GM19238 (cell line): ENCODE data around the gene IZUMO1.
"Not testable (repeated sequence)": the region's sequence is repeated elsewhere in the genome, so short reads cannot be mapped to it uniquely, and the experiment has no call there.

ENCODE experiments used
- DNase-seq: peaks from one replicate; pipeline ENCODE4 v3.0.0; 2011; ENCODE audit warnings: low spot score; ENCODE audit not compliant: insufficient read length

IZUMO1 gene

DNA sequence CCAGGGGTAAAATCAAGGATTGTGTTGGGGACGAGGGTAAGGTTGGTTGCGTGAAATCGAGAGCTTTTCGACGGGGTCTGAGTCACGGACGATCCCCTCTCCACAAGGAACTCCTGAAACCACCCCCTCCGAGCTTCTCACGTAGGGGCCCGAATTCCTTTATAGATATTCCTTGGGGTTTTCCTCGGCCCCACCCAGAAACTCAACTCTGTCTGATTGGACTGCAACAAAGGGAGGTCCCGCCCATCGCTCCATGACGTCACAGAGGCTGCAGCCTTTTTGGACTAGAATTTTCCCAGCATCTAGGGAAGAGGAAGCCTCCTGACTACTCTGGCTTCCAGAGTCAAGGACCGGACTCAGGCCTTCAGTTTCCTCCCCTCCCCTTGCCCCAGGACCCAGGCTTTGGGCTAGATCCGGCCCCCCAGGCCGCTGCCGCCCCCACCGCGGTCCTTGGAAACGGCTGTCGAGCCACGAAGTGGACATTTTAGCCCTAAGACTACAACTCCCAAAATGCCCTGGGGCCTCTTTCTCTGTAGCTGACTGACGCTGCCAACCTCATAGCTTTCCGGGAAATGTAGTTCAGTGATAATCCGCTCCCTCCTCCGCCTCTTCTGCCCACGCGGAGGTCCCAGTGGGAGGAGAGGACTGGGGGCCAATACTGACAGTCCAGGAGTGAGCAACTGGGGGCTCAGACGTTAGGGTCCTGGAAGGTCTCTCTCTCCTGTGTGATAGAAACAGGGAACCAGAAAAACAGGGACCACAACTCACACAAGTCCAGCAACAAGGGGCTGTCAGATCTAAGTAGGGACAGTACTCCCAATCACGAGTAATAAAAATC lies at the start of gene IZUMO1:
TSS of gene IZUMO1 (minus strand) at position 172 of the 838 bp plus-strand sequence. CDS start 1,050 bp downstream, outside the sequence.
- DNase-seq = peak; percentile 61

DNA sequence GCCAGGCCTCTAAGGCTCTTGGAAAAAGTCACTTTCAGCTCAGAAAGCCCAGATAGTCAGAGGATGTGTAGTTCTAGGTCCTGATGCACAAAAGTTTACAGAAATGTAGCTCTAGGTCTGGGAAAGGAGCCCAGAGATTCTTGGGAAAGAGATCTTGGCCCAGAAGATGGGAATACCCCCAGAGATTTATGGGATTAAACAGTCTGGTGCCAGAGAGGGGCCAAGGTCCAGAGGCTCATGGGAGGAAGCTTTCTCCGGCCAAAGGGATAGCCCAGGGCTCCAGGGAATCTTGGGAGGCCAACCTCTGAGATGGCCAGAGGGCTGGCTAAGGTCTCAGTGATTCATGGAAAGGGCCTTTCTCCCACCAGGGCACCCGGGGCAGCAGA lies 49.0 kb upstream of the IZUMO1 start:
- DNase-seq = no peak

DNA sequence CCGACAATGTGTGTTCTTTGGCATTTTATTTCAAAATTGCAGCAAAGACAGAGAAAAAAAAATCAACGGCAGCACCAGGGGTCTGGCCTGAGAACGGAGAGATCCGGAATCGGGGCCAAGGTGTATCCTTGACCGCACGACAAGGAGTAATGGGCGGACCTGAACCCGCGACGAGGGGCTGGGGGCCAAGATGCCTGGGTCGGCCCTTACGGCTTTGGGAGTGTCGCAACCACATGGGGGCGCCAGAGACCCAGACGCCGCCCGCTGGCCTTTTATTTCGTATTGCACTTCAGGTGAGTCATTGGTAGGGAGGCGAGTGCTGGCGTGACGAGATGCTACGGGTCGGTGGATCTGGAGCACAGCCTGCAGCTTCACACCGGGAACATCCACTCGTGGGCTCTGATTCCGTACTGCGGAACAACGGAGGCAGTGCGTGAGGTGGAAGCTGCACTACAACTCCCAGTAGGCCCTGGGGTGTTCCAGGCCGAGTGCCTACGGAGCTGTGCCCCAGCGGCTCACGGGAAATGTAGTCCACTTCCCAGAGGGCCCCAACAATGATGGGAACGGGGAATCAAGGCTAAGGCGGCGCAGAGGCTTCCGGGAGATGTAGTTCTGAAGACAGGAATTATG lies 48.5 kb upstream of the IZUMO1 start:
- DNase-seq = peak; percentile 93

DNA sequence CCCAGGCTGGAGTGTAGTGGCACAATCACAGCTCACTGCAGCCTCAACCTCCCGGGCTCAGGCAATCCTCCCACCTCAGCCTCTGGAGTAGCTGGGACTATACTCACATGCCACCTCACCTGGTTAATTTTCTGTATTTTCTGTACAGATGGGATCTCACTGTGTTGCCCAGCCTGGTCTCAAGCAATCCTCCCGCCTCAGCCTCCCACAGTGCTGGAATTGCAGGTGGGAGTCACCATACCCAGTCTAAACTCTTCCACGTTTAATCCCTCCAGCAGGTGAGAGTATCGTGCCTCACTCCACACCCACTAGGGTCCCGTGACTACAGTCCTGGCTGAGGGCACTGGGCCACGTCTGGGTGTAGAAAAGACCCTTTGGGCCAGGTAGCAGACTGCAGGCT lies 47.6 kb upstream of the IZUMO1 start:
- DNase-seq = no peak

DNA sequence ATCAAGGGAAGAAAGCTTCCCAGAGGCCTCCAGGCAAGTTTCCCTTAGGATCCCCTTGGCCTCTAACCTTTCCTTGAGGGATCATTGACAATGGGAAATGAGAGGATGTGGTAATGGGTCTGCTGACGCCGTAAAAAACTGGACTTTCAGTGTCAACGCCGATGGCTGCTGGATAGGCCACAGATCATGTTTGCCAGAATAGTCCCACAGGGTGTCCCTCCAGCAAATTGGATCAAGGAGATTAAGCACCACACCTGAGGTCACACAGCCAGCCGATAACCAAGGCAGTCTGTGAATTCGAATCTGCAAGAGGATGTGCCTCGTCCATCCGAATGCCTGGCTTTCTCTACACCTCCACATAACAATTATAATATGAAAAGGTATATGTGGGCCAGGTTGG lies 46.6 kb upstream of the IZUMO1 start:
- no peak for DNase-seq

DNA sequence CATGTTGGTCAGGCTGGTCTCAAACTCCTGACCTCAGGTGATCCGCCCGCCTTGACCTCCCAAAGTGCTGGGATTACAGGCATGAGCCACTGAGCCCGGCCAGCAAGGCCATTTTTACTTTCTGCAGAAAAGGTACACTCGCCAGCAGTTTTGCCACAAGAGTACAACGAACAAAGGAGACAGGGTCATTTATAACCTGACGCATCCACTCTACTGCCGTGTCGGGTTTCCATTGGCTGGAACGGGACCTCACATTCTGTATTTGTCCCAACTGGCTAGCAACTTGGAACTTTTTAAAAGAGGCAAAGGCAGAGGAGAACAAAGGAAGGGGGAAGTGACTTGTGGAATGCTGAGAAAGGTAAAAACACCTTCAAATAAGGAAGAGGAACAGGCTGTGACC lies 40.6 kb upstream of the IZUMO1 start:
- not testable (repeated sequence) for DNase-seq

DNA sequence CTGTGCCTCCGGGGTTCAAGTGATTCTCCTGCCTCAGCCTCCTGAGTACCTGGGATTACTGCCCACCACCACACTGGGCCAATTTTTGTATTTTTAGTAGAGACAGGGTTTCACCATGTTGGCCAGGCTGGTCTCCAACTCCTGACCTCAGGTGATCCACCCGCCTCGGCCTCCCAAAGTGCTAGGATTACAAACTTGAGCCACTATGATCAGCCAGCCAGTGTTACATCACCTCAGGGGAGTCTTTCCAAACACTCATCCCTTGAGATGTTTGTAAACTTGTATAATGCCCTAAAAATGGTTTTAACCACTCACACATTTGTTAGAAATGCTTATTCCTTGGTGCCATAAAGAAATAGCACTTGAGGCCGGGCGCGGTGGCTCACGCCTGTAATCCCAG lies 39.7 kb upstream of the IZUMO1 start:
- DNase-seq = not testable (repeated sequence)

DNA sequence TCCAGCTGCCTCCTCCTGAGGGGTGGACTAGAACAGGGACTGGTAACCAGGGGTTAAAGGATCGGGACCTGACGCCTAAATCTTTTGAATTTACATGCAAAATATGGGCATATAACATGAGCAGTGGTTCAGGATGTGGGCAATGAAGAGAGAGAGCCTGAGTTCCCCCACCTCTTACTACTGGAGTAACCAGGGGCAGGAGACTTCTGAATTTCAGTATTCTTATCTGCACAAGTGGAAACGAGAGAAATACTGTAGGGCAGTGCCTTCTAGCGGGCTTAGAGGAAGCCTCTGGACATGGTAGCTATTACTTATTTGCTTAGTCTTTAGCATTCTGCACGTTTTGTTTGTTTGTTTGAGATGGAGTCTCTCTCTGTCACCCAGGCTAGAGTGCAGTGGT lies 37.8 kb upstream of the IZUMO1 start:
- DNase-seq = no peak

DNA sequence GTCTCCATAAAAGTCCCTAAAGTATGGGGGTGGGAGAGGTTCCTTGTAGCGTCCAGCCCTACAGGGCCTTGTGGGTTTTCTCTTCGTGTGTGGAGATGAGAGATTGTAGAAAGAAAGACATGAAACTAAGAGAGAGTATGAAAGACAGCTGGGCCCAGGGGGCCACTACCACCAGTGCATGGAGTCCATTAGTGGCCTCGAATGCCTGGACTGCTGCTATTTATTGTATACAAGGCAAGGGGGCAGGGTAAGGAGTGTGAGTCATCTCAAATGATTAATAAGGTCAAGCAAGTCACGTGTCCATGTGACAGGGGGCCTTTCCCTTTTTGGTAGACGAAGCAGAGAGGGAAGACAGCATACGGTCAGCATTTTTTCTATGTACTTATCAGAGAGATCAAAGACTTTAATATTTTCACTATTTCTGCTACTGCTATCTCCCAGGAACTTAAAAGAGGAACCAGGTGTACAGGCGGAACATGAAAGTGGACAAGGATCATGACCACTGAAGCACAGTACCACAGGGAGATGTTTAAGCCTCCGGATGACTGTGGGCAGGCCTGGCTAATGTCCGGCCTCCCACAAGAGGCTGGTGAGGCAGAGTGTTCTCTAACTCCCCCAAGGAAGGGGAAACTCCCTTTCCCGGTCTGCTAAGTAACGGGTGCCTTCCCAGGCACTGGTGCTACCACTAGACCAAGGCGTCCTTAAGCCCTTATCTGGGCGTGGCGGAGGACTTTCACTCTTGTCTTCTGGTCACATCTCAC lies 34.1 kb upstream of the IZUMO1 start:
- no peak for DNase-seq

DNA sequence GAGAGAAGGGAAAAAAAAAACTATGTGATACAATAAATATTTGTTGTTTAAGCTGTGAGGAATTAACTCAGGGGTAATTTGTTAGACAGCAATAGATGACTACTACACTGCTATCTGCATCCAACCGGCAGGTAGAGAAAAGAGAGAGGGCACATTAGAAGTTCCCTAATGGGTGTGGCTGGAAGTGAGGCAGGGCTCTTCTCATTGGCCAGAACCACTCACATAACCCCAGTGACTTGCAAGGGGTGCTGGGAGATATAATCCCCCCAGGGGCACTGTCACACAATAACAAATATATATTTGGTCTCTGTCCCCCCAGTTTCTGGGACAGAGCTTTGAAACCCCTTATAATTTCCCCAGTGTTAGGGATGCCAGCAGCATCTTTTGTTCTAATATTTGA lies 32.9 kb upstream of the IZUMO1 start:
- DNase-seq = no peak

DNA sequence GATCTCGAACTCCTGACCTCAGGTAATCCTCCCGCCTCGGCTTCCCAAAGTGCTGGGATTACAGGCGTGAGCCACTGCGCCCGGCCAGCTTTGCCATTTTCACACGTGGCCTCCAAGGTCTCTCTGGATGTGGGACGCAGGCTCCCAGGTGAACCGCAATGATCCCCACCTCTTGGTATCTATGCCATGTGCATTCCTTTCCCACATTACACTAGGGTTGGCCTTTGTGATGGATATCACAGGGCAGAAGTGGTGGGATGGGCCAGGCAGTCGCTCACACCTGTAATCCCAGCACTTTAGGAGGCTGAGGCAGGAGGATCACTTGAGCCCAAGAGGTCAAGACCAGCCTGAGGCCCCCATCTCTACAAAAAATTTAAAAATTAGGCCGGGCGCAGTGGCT lies 31.0 kb upstream of the IZUMO1 start:
- no peak for DNase-seq

DNA sequence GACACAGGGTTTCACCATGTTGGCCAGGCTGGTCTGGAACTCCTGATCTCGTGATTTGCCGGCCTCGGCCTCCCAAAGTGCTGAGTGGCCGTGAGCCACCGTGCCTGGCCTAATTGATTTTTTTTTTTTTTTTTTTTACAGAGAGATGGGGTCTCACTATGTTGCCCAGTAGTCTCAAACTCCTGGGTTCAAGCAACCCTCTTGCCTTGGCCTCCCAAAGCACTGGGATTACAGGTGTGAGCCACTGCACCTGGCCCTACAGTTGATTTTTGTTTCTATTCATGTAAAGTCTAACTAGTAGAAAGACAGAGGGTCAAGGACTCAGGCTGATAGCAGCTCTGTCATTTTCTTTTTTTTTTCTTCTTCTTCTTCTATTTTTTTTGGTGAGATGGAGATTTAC lies 30.4 kb upstream of the IZUMO1 start:
- no peak for DNase-seq

DNA sequence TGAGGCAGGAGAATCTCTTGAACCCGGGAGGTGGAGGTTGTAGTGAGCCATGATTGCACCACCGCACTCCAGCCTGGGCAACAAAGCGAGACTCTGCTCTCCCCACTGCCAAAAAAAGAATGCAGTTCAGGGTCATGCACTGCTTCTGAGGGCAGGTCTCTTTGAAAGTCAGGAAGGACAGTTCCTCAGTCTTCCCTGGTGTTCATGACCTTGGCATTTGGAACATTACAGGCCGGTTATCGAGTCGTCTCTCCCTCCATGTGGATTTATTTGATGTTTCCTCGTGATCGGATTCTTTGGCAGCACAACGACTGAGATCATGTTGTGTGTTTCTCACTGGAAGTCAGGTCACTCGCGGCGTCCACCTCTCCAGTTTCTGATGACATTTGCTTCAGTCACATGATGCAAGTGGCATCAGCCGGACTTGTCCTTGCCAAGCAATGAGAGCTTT lies 25.8 kb upstream of the IZUMO1 start:
- DNase-seq = no peak

DNA sequence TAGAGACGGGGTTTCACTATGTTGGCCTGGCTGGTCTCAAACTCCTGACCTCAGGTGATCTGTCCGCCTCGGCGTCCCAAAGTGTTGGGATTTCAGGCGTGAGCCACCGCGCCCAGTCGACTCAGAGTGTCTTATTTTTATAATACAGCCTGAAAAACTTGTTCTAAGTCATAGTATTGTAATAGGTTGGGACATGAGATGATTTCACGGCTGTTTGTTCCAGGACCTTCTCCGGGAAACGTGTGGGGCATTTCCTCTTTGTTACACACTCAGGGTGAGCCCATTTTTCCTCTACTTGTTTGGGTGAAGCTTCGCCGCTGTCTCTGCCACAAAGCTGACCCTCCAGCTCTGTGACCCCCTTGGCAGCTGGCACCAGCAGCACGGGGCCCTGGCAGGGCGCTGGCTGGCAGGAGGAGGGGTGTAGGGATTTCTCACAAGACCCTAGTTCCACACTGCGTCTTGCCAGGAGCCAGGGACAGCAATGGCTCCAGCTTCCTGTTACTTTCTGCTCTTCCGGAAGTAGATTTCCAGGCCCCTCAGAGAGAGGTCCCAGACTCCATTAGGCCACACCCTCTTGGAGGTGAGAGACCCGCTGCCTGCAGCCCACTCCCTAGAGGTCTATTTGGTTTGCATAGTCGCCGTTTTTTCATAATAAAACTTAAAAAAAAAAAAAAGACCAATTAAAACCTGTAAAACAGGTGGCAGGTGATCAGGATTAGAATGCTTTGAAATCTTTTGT lies 24.2 kb upstream of the IZUMO1 start:
- no peak for DNase-seq

DNA sequence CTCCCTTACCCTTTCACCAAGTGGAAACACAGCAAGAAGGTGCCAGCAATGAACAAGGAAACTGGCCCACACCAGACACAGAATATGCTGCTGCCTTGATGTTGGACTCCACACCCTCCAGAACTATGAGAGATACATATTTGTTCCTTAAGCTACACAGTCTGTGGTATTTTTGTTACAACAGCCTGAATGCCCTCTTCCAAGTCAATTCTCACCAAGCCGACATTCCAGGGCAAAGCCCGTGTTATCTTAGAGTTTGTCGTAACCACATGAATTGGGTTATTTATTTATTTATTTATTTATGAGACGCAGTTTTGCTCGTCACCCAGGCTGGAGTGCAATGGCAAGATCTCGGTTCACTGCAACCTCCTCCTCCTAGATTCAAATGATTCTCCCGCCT lies 23.6 kb upstream of the IZUMO1 start:
- DNase-seq = no peak

DNA sequence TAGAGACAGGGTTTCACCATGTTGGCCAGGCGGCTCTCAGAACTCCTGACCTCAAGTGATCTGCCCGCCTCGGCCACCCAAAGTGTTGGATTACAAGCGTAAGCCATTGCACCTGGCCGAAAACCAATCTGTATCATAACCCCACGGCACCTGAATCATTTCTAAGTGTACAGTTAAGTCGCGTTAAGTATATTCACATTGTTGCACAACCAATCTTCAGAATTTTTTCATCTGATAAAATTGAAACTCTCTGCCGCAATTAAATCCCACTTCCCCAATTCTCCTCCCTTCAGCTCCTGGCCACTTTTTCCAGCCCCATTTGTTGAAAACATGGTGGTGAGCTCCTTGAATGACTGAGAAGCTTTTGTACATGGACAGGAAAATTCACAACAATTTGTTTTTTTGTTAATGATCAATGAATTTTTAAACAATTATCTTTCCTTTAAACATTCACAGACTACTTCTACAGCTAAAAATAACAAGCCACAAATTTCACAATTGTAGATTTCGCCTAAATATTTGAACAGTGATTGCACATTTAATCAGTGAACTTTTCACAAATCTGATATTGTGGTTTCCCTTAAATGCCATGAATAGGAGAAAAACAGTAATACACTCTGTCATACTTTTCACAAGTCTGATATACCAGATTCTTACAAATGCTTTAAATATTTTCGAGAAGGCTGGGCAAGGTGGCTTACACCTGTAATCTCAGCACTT lies 22.4 kb upstream of the IZUMO1 start:
- no peak for DNase-seq

DNA sequence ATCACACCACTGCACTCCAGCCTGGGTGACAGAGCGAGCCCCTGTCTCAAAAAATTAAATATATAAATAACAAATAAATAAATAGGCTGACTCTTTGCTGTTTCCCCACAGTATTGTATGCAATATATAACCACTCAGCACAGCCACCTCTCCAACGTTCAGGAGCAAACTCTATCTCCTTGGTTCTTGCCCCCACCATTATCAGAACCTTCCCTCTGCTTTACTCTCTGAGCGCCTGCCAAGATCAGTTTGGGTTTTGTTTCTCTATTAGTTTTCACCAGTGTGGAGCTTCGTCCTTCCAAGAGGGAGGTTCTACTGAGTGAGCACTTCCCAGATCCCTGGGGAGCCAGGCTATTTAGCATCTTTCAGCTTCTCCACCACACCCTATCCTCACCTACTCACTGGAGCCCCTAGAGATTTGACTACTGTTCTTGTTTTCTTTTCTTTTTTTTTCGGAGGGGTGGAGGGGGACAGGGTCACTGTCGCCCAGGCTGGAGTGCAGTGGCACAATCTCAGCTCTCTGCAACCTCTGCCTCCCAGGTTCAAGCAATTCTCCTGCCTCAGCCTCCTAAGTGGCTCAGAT lies 21.6 kb upstream of the IZUMO1 start:
- not testable (repeated sequence) for DNase-seq

DNA sequence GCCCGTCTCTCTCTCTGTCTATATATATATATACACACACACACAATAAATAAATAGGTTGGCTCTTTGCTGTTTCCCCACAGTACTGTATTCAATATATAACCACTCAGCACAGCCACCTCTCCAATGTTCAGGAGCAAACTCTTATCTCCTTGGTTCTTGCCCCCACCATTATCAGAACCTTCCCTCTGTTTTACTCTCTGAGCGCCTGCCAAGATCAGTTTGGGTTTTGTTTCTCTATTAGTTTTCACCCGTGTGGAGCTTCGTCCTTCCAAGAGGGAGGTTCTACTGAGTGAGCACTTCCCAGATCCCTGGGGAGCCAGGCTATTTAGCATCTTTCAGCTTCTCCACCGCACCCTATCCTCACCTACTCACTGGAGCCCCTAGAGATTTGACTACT lies 19.1 kb upstream of the IZUMO1 start:
- DNase-seq = not testable (repeated sequence)

DNA sequence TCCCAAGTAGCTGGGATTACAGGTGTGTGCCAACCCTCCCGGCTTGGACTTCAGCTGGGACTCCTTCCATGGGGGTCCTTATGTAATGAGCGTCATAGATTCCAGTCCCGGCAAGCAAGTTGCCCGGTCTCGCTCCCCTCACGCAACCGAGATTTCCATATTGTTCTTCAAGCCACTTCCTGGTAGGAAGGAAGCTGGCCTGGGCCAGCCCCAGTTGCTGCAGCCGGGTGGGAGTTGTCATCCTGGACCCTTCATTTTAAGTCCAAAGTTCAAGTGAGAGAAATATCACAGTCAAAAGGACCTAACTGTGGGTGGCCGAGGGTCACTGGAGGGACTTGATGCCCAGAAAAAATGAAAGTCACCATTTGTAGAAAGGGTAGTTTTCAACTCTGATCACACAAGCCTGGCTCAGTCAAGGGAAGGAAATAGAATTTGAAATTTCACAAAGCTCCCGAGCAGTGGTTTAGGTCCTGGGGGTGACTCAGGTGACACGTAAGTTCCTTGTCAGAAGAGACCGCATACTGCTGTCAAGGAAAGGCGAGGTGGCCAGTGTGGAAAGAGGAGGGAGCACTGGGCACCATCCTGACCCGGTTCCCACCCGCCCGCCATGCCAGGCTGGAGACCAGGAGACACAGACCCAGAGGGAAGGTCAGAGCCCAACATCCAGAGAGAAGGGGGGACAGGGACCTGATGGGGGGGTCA lies 13.9 kb upstream of the IZUMO1 start:
- no peak for DNase-seq

DNA sequence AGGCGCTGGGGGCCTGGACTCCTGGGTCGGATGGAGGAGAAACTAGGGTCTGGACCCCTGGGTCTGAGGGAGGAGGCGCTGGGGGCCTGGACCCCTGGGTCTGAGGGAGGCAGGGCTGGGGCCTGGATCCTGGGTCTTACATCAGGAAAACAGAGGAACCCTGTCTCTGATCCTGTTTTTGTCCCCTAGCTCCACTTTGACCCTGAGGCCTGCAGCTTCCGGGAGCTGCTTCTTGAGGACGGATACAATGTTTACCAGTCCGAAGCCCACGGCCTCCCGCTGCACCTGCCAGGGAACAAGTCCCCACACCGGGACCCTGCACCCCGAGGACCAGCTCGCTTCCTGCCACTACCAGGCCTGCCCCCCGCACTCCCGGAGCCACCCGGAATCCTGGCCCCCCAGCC lies 11.0 kb upstream of the IZUMO1 start:
- DNase-seq = no peak
